H1 (cell line): Measurements from ENCODE around the gene SLC25A11. TPM values are rescaled to one million over a fixed set of nuclear protein-coding genes. Genes with fewer than 3 reads are reported as not detected.

Experiments used
- ATF2 ChIP-seq: IDR thresholded peaks from 2 replicates; pipeline ENCODE4 v1.6.1; 2012; ENCODE audit warnings: low read length, inconsistent platforms
- BCL11A ChIP-seq, 2 experiments: IDR thresholded peaks; one replicate each; pipeline ENCODE4 v1.6.1; 2011; ENCODE audit warnings: low read depth in 2 of 2, low read length in 2 of 2, mild to moderate bottlenecking in 2 of 2
- CHD1 ChIP-seq: IDR thresholded peaks from 2 replicates; pipeline ENCODE4 v1.6.1; 2012; ENCODE audit warnings: low read depth, low read length, improper control_type of control experiment
- CTBP2 ChIP-seq: IDR thresholded peaks from 2 replicates; pipeline ENCODE4 v1.7.0; 2011; ENCODE audit warnings: borderline replicate concordance, mild to moderate bottlenecking, moderate library complexity, mixed read lengths, low read length; ENCODE audit not compliant: insufficient read depth, insufficient read length
- E2F6 ChIP-seq: IDR thresholded peaks from 2 replicates; pipeline ENCODE4 v1.6.1; 2012; ENCODE audit warnings: inconsistent platforms
- EGR1 ChIP-seq: IDR thresholded peaks from 2 replicates; pipeline ENCODE4 v1.6.1; 2011; ENCODE audit warnings: low read depth, low read length, borderline replicate concordance
- EP300 ChIP-seq, 2 experiments: IDR thresholded peaks; 1 replicate in 1 of 2; 2 replicates in 1 of 2; pipeline ENCODE4 v1.6.1; 2011 to 2012; ENCODE audit warnings: low read depth in 2 of 2, low read length in 2 of 2, mild to moderate bottlenecking in 2 of 2, borderline replicate concordance in 1 of 2, inconsistent platforms in 1 of 2, moderate library complexity in 1 of 2
- EZH2 ChIP-seq: fragments of 200-600 bp; sonication (generic); IDR thresholded peaks from 2 replicates; pipeline ENCODE4 v1.7.1; 2012; ENCODE audit warnings: low read depth, mild to moderate bottlenecking, moderate library complexity, low read length, inconsistent platforms; ENCODE audit not compliant: severe bottlenecking
- HDAC6 ChIP-seq: IDR thresholded peaks from one replicate; pipeline ENCODE4 v1.7.1; 2012; ENCODE audit warnings: low read depth, mild to moderate bottlenecking, inconsistent platforms, low read length, moderate library complexity
- JUND ChIP-seq: IDR thresholded peaks from 2 replicates; pipeline ENCODE4 v1.6.1; 2011; ENCODE audit warnings: mild to moderate bottlenecking, improper control_type of control experiment, low read length
- KDM1A ChIP-seq: fragments of 200-600, 300-600 bp; sonication (generic); IDR thresholded peaks from 2 replicates; pipeline ENCODE4 v1.7.1; 2016; ENCODE audit warnings: mild to moderate bottlenecking, low read length, borderline replicate concordance
- MAFK ChIP-seq: IDR thresholded peaks from 2 replicates; pipeline ENCODE4 v1.6.1; 2012; ENCODE audit warnings: low read depth, mild to moderate bottlenecking, improper control_type of control experiment, low read length
- POLR2A ChIP-seq, 2 experiments: IDR thresholded peaks; 1 replicate in 1 of 2; 2 replicates in 1 of 2; pipeline ENCODE4 v1.6.1; 2011; ENCODE audit warnings: low read depth in 2 of 2, low read length in 2 of 2, mild to moderate bottlenecking in 2 of 2; ENCODE audit errors: control extremely low read depth in 1 of 2
- RFX5 ChIP-seq: IDR thresholded peaks from 2 replicates; pipeline ENCODE4 v1.6.1; 2011; ENCODE audit warnings: low read depth, low read length, improper control_type of control experiment, borderline replicate concordance
- RNF2 ChIP-seq: fragments of 200-900, 300-1000 bp; sonication (generic); IDR thresholded peaks from 2 replicates; pipeline ENCODE4 v1.7.1; 2016; ENCODE audit warnings: borderline replicate concordance, low read depth, mild to moderate bottlenecking, antibody characterized with exemption, low read length; ENCODE audit not compliant: poor library complexity, severe bottlenecking; ENCODE audit errors: missing control alignments
- SIX5 ChIP-seq: IDR thresholded peaks from 2 replicates; pipeline ENCODE4 v1.6.1; 2011; ENCODE audit warnings: mild to moderate bottlenecking, low read depth, low read length
- SP1 ChIP-seq: IDR thresholded peaks from 2 replicates; pipeline ENCODE4 v1.6.1; 2011; ENCODE audit warnings: low read depth, low read length
- SP4 ChIP-seq: IDR thresholded peaks from 2 replicates; pipeline ENCODE4 v1.6.1; 2012; ENCODE audit warnings: low read length, inconsistent platforms
- TAF1 ChIP-seq: IDR thresholded peaks from 2 replicates; pipeline ENCODE4 v1.6.1; 2011; ENCODE audit warnings: mild to moderate bottlenecking, low read depth, low read length
- TBP ChIP-seq: IDR thresholded peaks from 2 replicates; pipeline ENCODE4 v1.6.1; 2011; ENCODE audit warnings: low read depth, low read length, improper control_type of control experiment
- TEAD4 ChIP-seq: IDR thresholded peaks from 2 replicates; pipeline ENCODE4 v1.6.1; 2012; ENCODE audit warnings: low read depth, low read length, inconsistent platforms, mixed read lengths
- YY1 ChIP-seq: IDR thresholded peaks from 2 replicates; pipeline ENCODE4 v1.6.1; 2011; ENCODE audit warnings: low read depth, mild to moderate bottlenecking, low read length
- polyA plus RNA-seq, 7 experiments: library from polyadenylated mRNA; depleted of rRNA in 3 of 7; stranded (reverse) in 5 of 7; unstranded in 2 of 7; fragments of >200 nt in 5 of 7; fragments of 200-250 nt in 2 of 7; gene quantifications; 1 replicate in 5 of 7; 2 replicates in 1 of 7; 4 replicates in 1 of 7; pipeline versions ENCODE4 v1.2.1 to v1.2.3, GENCODE V29; 2011 to 2013; ENCODE audit warnings: missing spikeins in 2 of 7, mixed read lengths in 2 of 7
- total RNA-seq: library from RNA; stranded (reverse); fragmentation: NEBNext Ultra II Directional; extraction: Animal tissue kit (Norgen Biotek cat#: 25700); gene quantifications from 2 replicates; pipeline ENCODE4 v1.2.1, GENCODE V29; 2021

The SLC25A11 gene
- total and polyA plus RNA-seq, 2 of the 8 experiments (the other 6 are each of a cell fraction or from before 2014, with no cell fraction given): 55.9 to 97.0 TPM

DNA sequence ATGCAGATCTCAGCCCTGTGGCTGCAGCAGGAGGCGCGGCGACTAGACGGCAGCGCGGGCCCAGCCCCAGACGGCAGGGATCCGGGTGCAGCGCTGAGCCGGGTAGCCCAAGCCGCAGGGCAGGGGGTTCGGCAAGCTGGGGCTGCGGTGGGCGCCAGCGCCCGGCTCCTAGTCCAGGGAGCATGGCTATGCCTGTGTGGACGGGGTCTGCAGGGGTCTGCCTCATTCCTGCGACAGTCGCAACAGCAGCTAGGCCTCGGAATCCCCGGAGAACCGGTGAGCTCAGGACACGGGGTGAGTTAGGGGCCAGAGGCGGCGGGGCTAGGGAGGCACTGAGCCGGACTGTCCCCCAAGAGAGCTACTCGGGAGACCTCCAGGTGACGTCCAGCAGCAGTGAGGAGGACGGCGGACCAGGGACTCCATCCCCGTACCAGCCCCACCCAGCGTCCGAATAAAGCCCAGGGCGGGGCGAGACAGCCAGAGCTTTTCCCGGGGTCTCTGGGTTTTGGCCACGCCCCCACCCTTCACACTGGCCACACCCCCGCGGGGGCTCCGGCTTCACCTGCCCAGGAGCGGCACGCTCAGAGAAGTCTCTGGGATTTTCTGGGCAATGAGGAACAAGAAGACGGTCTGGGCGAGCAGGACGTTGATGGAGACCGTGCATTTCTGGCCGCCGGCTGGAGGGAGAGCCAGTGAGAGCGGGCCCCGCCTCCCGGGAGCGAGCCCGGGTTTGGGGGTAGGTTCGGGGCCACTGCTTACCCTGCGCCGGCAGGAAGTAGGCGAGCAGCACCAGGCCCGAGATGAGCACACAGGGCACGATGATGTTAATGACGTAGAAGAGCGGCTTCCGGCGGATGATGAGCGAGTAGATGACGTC lies 39.4 kb downstream of the SLC25A11 start (continued):
- TF ChIP-seq RFX5 (no peak), RNF2 (no peak), TEAD4 (no peak), KDM1A (no peak), CTBP2 (no peak), MAFK (no peak), EGR1 (no peak), SP1 (no peak), E2F6 (no peak), ATF2 (no peak), SIX5 (no peak), EZH2 (no peak), JUND (0 out of 2 replicates have a peak, but pooled peaks have one; percentile 34), TBP (no peak), SP4 (no peak), EP300 (IDR thresholded peaks at IDR 0.05; ENCODE audit: borderline replicate concordance in 1 of 2, low read depth in 2 of 2, low read length in 2 of 2) (no peak), BCL11A (IDR thresholded peaks at IDR 0.05; ENCODE audit: low read depth in 2 of 2, low read length in 2 of 2) (no peak), TAF1 (no peak), POLR2A (IDR thresholded peaks at IDR 0.05; ENCODE audit: control extremely low read depth in 1 of 2, low read depth in 2 of 2, low read length in 2 of 2) (peak in 1 of 2 experiments; percentile 21; a peak in 1 of 3 replicates), CHD1 (no peak), YY1 (no peak), HDAC6 (no peak)
